Skeletal muscle tissue (tissue), 4 donors: ENCODE data around the gene PLXND1. TPM values are rescaled to one million over a fixed set of nuclear protein-coding genes. Genes with fewer than 3 reads are reported as not detected.

Experiments used
- H3K27ac ChIP-seq: one replicate; pipeline ENCODE4 v1.7.0; 2013; ENCODE audit warnings: mild to moderate bottlenecking, low read depth, low read length, inconsistent platforms
- H3K27me3 ChIP-seq, 3 donors: one replicate each; pipeline ENCODE4 v1.7.0; 2013; ENCODE audit warnings: low read length in 3 of 3; ENCODE audit not compliant: control insufficient read depth in 3 of 3, insufficient read depth in 3 of 3
- H3K36me3 ChIP-seq, 3 donors: one replicate each; pipeline ENCODE4 v1.7.0; 2013; ENCODE audit warnings: low read length in 3 of 3; ENCODE audit not compliant: control insufficient read depth in 3 of 3, insufficient read depth in 3 of 3
- H3K4me1 ChIP-seq, 3 donors: one replicate each; pipeline ENCODE4 v1.7.0; 2013; ENCODE audit warnings: low read length in 3 of 3, mild to moderate bottlenecking in 3 of 3; ENCODE audit not compliant: control insufficient read depth in 3 of 3, insufficient read depth in 3 of 3
- H3K4me3 ChIP-seq, 3 donors: one replicate each; pipeline ENCODE4 v1.7.0; 2013; ENCODE audit warnings: low read length in 3 of 3
- H3K9ac ChIP-seq, 3 donors: one replicate each; pipeline ENCODE4 v1.7.0; 2013; ENCODE audit warnings: low read length in 3 of 3, mild to moderate bottlenecking in 3 of 3, moderate library complexity in 2 of 3, low read depth in 1 of 3
- H3K9me3 ChIP-seq, 3 donors: one replicate each; pipeline ENCODE4 v1.7.0; 2013; ENCODE audit warnings: low read length in 3 of 3; ENCODE audit not compliant: control insufficient read depth in 3 of 3
- total RNA-seq: library from RNA; depleted of rRNA; stranded (reverse); fragments of >200 nt; gene quantifications from one replicate; pipeline ENCODE4 v1.2.3, GENCODE V29; 2014
- donor health status: Osteomylitis.

Gene PLXND1
- total RNA-seq, 1 donor from 2014 or later: 92.4 TPM

GRCh38 chr3:129536374-129536667 lies 70.2 kb downstream of the PLXND1 start:
- H3K27me3 ChIP-seq: no peaks in the 10 kb centered on the region

GRCh38 chr3:129535075-129535474 lies 71.4 kb downstream of the PLXND1 start:
- no peaks in the 10 kb centered on the region for H3K36me3 ChIP-seq
- H3K27ac ChIP-seq: no peak overlapping the region
- H3K4me3 ChIP-seq: no peak overlapping the region
- H3K27me3 ChIP-seq: no peaks in the 10 kb centered on the region
- H3K4me1 ChIP-seq: peaks cover 0 to 4% (median under 1%) of the 10 kb centered on the region in 3 donors
- H3K9ac ChIP-seq: no peak overlapping the region
- no peaks in the 10 kb centered on the region for H3K9me3 ChIP-seq

More at GRCh38 chr3:129536374-129536667, 70.2 kb downstream of the PLXND1 start:
- Histone ChIP-seq H3K4me3 (no peak overlapping the region), H3K27ac (no peak overlapping the region), H3K4me1 (peaks cover 0 to 2% (median 0%) of the 10 kb centered on the region in 3 donors), H3K9ac (no peak overlapping the region), H3K9me3 (no peaks in the 10 kb centered on the region), H3K36me3 (no peaks in the 10 kb centered on the region)

- Histone ChIP-seq H3K9me3 (no peaks in the 10 kb centered on the region), H3K4me3 (no peak overlapping the region), H3K27ac (no peak overlapping the region), H3K9ac (no peak overlapping the region), H3K36me3 (no peaks in the 10 kb centered on the region), H3K27me3 (no peaks in the 10 kb centered on the region), H3K4me1 (peaks cover 5 to 6% (median 5%) of the 10 kb centered on the region in 3 donors)
Measured at GRCh38 chr3:129534428-129535027, 71.9 kb downstream of the PLXND1 start.

GRCh38 chr3:129533406-129533805 lies 73.1 kb downstream of the PLXND1 start:
- H3K9me3 ChIP-seq: no peaks in the 10 kb centered on the region
- H3K27me3 ChIP-seq: no peaks in the 10 kb centered on the region
- no peak overlapping the region for H3K9ac ChIP-seq
- H3K4me1 ChIP-seq: peaks cover 4 to 6% (median 5%) of the 10 kb centered on the region in 3 donors
- H3K36me3 ChIP-seq: no peaks in the 10 kb centered on the region
- no peak overlapping the region for H3K27ac ChIP-seq
- H3K4me3 ChIP-seq: no peak overlapping the region

- Histone ChIP-seq H3K9me3 (no peaks in the 10 kb centered on the region), H3K36me3 (no peaks in the 10 kb centered on the region), H3K4me3 (no peak overlapping the region), H3K9ac (no peak overlapping the region), H3K27ac (no peak overlapping the region), H3K27me3 (no peaks in the 10 kb centered on the region), H3K4me1 (peaks cover 4 to 6% (median 5%) of the 10 kb centered on the region in 3 donors)
Measured at GRCh38 chr3:129532261-129532660, 74.2 kb downstream of the PLXND1 start.

- H3K4me1 ChIP-seq: peaks cover 4 to 6% (median 5%) of the 10 kb centered on the region in 3 donors
- H3K4me3 ChIP-seq: no peak overlapping the region
- no peak overlapping the region for H3K27ac ChIP-seq
- no peaks in the 10 kb centered on the region for H3K36me3 ChIP-seq
- H3K9ac ChIP-seq: no peak overlapping the region
- H3K27me3 ChIP-seq: no peaks in the 10 kb centered on the region
- H3K9me3 ChIP-seq: no peaks in the 10 kb centered on the region
Measured at GRCh38 chr3:129531699-129532098, 74.8 kb downstream of the PLXND1 start.

- Histone ChIP-seq H3K9ac (no peak overlapping the region), H3K4me3 (no peak overlapping the region), H3K27ac (no peak overlapping the region), H3K27me3 (no peaks in the 10 kb centered on the region), H3K36me3 (no peaks in the 10 kb centered on the region), H3K4me1 (peaks cover 4 to 6% (median 5%) of the 10 kb centered on the region in 3 donors), H3K9me3 (no peaks in the 10 kb centered on the region)
Measured at GRCh38 chr3:129530821-129531220, 75.7 kb downstream of the PLXND1 start.

GRCh38 chr3:129530251-129530791 lies 76.2 kb downstream of the PLXND1 start:
- Histone ChIP-seq H3K27me3 (no peaks in the 10 kb centered on the region), H3K27ac (no peak overlapping the region), H3K4me3 (no peak overlapping the region), H3K36me3 (no peaks in the 10 kb centered on the region), H3K9me3 (no peaks in the 10 kb centered on the region), H3K4me1 (peaks cover 4 to 6% (median 5%) of the 10 kb centered on the region in 3 donors), H3K9ac (no peak overlapping the region)

GRCh38 chr3:129529436-129530210 lies 76.9 kb downstream of the PLXND1 start:
- no peak overlapping the region for H3K9ac ChIP-seq
- no peaks in the 10 kb centered on the region for H3K27me3 ChIP-seq
- H3K4me1 ChIP-seq: peaks cover 4 to 6% (median 5%) of the 10 kb centered on the region in 3 donors
- no peaks in the 10 kb centered on the region for H3K36me3 ChIP-seq
- no peaks in the 10 kb centered on the region for H3K9me3 ChIP-seq
- H3K4me3 ChIP-seq: no peak overlapping the region
- H3K27ac ChIP-seq: no peak overlapping the region

- Histone ChIP-seq H3K36me3 (no peaks in the 10 kb centered on the region), H3K9me3 (no peaks in the 10 kb centered on the region), H3K27ac (no peak within 1 kb of the TSS), H3K4me1 (peaks cover 4 to 6% (median 5%) of the 10 kb centered on the region in 3 donors), H3K27me3 (no peaks in the 10 kb centered on the region), H3K4me3 (no peak within 1 kb of the TSS), H3K9ac (no peak within 1 kb of the TSS)
Measured at GRCh38 chr3:129528589-129529100, 77.8 kb downstream of the PLXND1 start, which contains the start of gene RHO. TSS of gene RHO (plus strand) at chr3:129528639. CDS start at chr3:129528734, 95 bp downstream.
